Measurements from ENCODE around the gene RPS6KC1. TPM values are rescaled to one million over a fixed set of nuclear protein-coding genes. Genes with fewer than 3 reads are reported as not detected.
"Not testable (repeated sequence)": the region's sequence is repeated elsewhere in the genome, so short reads cannot be mapped to it uniquely, and the experiment has no call there.

Gene RPS6KC1
- total and polyA plus RNA-seq, 4 experiments from 2014 or later, result 4.2 to 15.4 (median 11.2) TPM

GRCh38 chr1:213045321-213046226 is 5.5 kb upstream of the RPS6KC1 start:
- H3K27ac Mint-ChIP-seq, H3K36me3 Mint-ChIP-seq: not testable (repeated sequence)
- H3K27me3 Mint-ChIP-seq, result peaks cover 13 to 21% of the 10 kb centered on the region in 2 donors

GRCh38 chr1:213049232-213049631 is 1.8 kb upstream of the RPS6KC1 start:
- Mint-ChIP-seq H3K27me3 (peaks cover 12 to 21% of the 10 kb centered on the region in 2 donors), H3K27ac (no peak overlapping the region), H3K4me3 (peak overlapping the region in 3 of 8 donors; percentile 1 to 40 (median 28)), H3K4me1 (peaks cover 22 to 31% (median 27%) of the 10 kb centered on the region in 4 donors), H3K9me3 (peaks cover 0 to 3% (median 0%) of the 10 kb centered on the region in 8 donors), H3K36me3 (peaks cover 4 to 12% of the 10 kb centered on the region in 2 donors)
- no peaks in the 10 kb centered on the region for H3K9me3 ChIP-seq (ENCODE audit: control insufficient read depth in 1 of 2, low read length in 2 of 2)
- intact Hi-C loops (cut with micrococcal nuclease), result no loop called here
- H3K4me3 ChIP-seq (ENCODE audit: low read length in 2 of 2), result no peak overlapping the region
- no peaks in the 10 kb centered on the region for H3K36me3 ChIP-seq (ENCODE audit: insufficient read depth, low read length)
- POLR2A ChIA-PET (ENCODE audit: partially characterized antibody), result no interaction called here
- peaks cover 18% of the 10 kb centered on the region for H3K4me1 ChIP-seq (ENCODE audit: insufficient read depth, low read length)
- H3K27ac ChIP-seq (ENCODE audit: low read depth, low read length), result no peak overlapping the region
- H3K27me3 ChIP-seq (ENCODE audit: insufficient read depth, low read length), result no peaks in the 10 kb centered on the region
- CTCF ChIA-PET (ENCODE audit: partially characterized antibody), result no interaction called here
- DNase-seq, result no peak

More at GRCh38 chr1:213045321-213046226, 5.5 kb upstream of the RPS6KC1 start:
- H3K36me3 ChIP-seq (ENCODE audit: insufficient read depth, low read length); DNase-seq; POLR2A ChIA-PET (ENCODE audit: partially characterized antibody); H3K4me1 ChIP-seq (ENCODE audit: insufficient read depth, low read length); intact Hi-C loops (cut with micrococcal nuclease); H3K9me3 Mint-ChIP-seq; H3K4me3 Mint-ChIP-seq; CTCF ChIA-PET (ENCODE audit: partially characterized antibody); H3K9me3 ChIP-seq (ENCODE audit: control insufficient read depth in 1 of 2, low read length in 2 of 2); H3K27me3 ChIP-seq (ENCODE audit: insufficient read depth, low read length); H3K27ac ChIP-seq (ENCODE audit: low read depth, low read length); H3K4me3 ChIP-seq (ENCODE audit: low read length in 2 of 2): not testable (repeated sequence)
- peaks cover 7 to 13% (median 9%) of the 10 kb centered on the region in 4 donors for H3K4me1 Mint-ChIP-seq

- Histone ChIP-seq H3K36me3 (ENCODE audit: insufficient read depth, low read length) (no peaks in the 10 kb centered on the region), H3K4me3 (ENCODE audit: low read length in 2 of 2) (peak overlapping the region; percentile 61 to 97), H3K27ac (ENCODE audit: low read depth, low read length) (peak overlapping the region; percentile 61), H3K9me3 (ENCODE audit: control insufficient read depth in 1 of 2, low read length in 2 of 2) (no peaks in the 10 kb centered on the region), H3K4me1 (ENCODE audit: insufficient read depth, low read length) (peaks cover 18% of the 10 kb centered on the region), H3K27me3 (ENCODE audit: insufficient read depth, low read length) (no peaks in the 10 kb centered on the region)
- no peak for DNase-seq
- intact Hi-C loops (cut with micrococcal nuclease), result loop anchor here (1.0 kb wide), 2 partner anchors 35 to 259 kb away; partner anchors contain the start of genes ANGEL2, NSL1 and TATDN3
- peaks cover 8 to 18% of the 10 kb centered on the region in 2 donors for H3K27me3 Mint-ChIP-seq
- H3K4me3 Mint-ChIP-seq, result peak overlapping the region; percentile 95 to 99 (median 96)
- POLR2A ChIA-PET (ENCODE audit: partially characterized antibody), result interaction anchor here (0.8 to 2.1 kb wide), 5 partner anchors 35 to 1793 kb away, joined by 3 to 16 read pairs (median 4); partner anchors contain the start of genes ANGEL2, NSL1 and TATDN3
- CTCF ChIA-PET (ENCODE audit: partially characterized antibody), result interaction anchor here (0.8 kb wide), 1 partner anchor 35 kb away, joined by 3 read pairs; no protein-coding TSS in a partner anchor
- H3K9me3 Mint-ChIP-seq, result peaks cover 0 to 3% (median 0%) of the 10 kb centered on the region in 8 donors
- peaks cover 4 to 12% of the 10 kb centered on the region in 2 donors for H3K36me3 Mint-ChIP-seq
- H3K4me1 Mint-ChIP-seq, result peaks cover 24 to 36% (median 28%) of the 10 kb centered on the region in 4 donors
- H3K27ac Mint-ChIP-seq, result peak overlapping the region; percentile 74 to 97 (median 95)
These were observed 305 bp upstream of the RPS6KC1 start for GRCh38 chr1:213050745-213051126.

- POLR2A ChIA-PET (ENCODE audit: partially characterized antibody), result interaction anchor here (2.1 kb wide), 1 partner anchor 37 kb away, joined by 16 read pairs; the partner anchor contains the start of gene ANGEL2
- Mint-ChIP-seq H3K4me1 (peaks cover 24 to 42% (median 30%) of the 10 kb centered on the region in 4 donors), H3K36me3 (peaks cover 4 to 12% of the 10 kb centered on the region in 2 donors), H3K27me3 (peaks cover 8 to 18% of the 10 kb centered on the region in 2 donors), H3K27ac (peak overlapping the region; percentile 42 to 97 (median 93)), H3K4me3 (peak overlapping the region; percentile 95 to 99 (median 96)), H3K9me3 (peaks cover 0 to 3% (median 0%) of the 10 kb centered on the region in 8 donors)
- H3K4me1 ChIP-seq (ENCODE audit: insufficient read depth, low read length), result peaks cover 18% of the 10 kb centered on the region
- no peak for DNase-seq
- no peaks in the 10 kb centered on the region for H3K9me3 ChIP-seq (ENCODE audit: control insufficient read depth in 1 of 2, low read length in 2 of 2)
- no peak overlapping the region for H3K27ac ChIP-seq (ENCODE audit: low read depth, low read length)
- CTCF ChIA-PET (ENCODE audit: partially characterized antibody), result no interaction called here
- intact Hi-C loops (cut with micrococcal nuclease), result loop anchor here (1.0 kb wide), 2 partner anchors 37 to 261 kb away; partner anchors contain the start of genes ANGEL2, NSL1 and TATDN3
- no peaks in the 10 kb centered on the region for H3K27me3 ChIP-seq (ENCODE audit: insufficient read depth, low read length)
- peak overlapping the region; percentile 61 to 97 for H3K4me3 ChIP-seq (ENCODE audit: low read length in 2 of 2)
- no peaks in the 10 kb centered on the region for H3K36me3 ChIP-seq (ENCODE audit: insufficient read depth, low read length)
These were observed 801 bp downstream of the RPS6KC1 start for GRCh38 chr1:213051881-213052202.

- Histone ChIP-seq H3K27me3 (ENCODE audit: insufficient read depth, low read length) (no peaks in the 10 kb centered on the region), H3K9me3 (ENCODE audit: control insufficient read depth in 1 of 2, low read length in 2 of 2) (no peaks in the 10 kb centered on the region), H3K27ac (ENCODE audit: low read depth, low read length) (no peak overlapping the region), H3K4me3 (ENCODE audit: low read length in 2 of 2) (no peak overlapping the region), H3K36me3 (ENCODE audit: insufficient read depth, low read length) (no peaks in the 10 kb centered on the region), H3K4me1 (ENCODE audit: insufficient read depth, low read length) (peaks cover 18% of the 10 kb centered on the region)
- peak overlapping the region in 1 of 8 donors; percentile 13 for H3K4me3 Mint-ChIP-seq
- peaks cover 7 to 10% of the 10 kb centered on the region in 2 donors for H3K27me3 Mint-ChIP-seq
- peaks cover 26 to 42% (median 32%) of the 10 kb centered on the region in 4 donors for H3K4me1 Mint-ChIP-seq
- intact Hi-C loops (cut with micrococcal nuclease), result no loop called here
- ChIA-PET CTCF (ENCODE audit: partially characterized antibody) (no interaction called here), POLR2A (ENCODE audit: partially characterized antibody) (no interaction called here)
- H3K36me3 Mint-ChIP-seq, result peaks cover 4 to 12% of the 10 kb centered on the region in 2 donors
- peak overlapping the region in 1 of 7 donors; percentile 81 for H3K27ac Mint-ChIP-seq
- no peak for DNase-seq
- H3K9me3 Mint-ChIP-seq, result peaks cover 0 to 3% (median 0%) of the 10 kb centered on the region in 8 donors
These were observed 2.4 kb downstream of the RPS6KC1 start for GRCh38 chr1:213053455-213053854.

- Histone ChIP-seq H3K4me3 (ENCODE audit: low read length in 2 of 2) (no peak overlapping the region), H3K9me3 (ENCODE audit: control insufficient read depth in 1 of 2, low read length in 2 of 2) (no peaks in the 10 kb centered on the region), H3K4me1 (ENCODE audit: insufficient read depth, low read length) (peaks cover 18% of the 10 kb centered on the region), H3K27me3 (ENCODE audit: insufficient read depth, low read length) (no peaks in the 10 kb centered on the region), H3K27ac (ENCODE audit: low read depth, low read length) (no peak overlapping the region), H3K36me3 (ENCODE audit: insufficient read depth, low read length) (no peaks in the 10 kb centered on the region)
- peaks cover 2 to 4% of the 10 kb centered on the region in 2 donors for H3K27me3 Mint-ChIP-seq
- ChIA-PET CTCF (ENCODE audit: partially characterized antibody) (no interaction called here), POLR2A (ENCODE audit: partially characterized antibody) (no interaction called here)
- H3K4me3 Mint-ChIP-seq, result no peak overlapping the region
- peaks cover 0 to 3% (median 0%) of the 10 kb centered on the region in 8 donors for H3K9me3 Mint-ChIP-seq
- intact Hi-C loops (cut with micrococcal nuclease), result no loop called here
- H3K36me3 Mint-ChIP-seq, result peaks cover 4 to 12% of the 10 kb centered on the region in 2 donors
- no peak for DNase-seq
- H3K4me1 Mint-ChIP-seq, result peaks cover 26 to 42% (median 32%) of the 10 kb centered on the region in 4 donors
- H3K27ac Mint-ChIP-seq, result no peak overlapping the region
These were observed 3.1 kb downstream of the RPS6KC1 start for GRCh38 chr1:213054142-213054541.
